HepG2 (cell line): ENCODE results near the gene TAPBP. TPM values are rescaled to one million over a fixed set of nuclear protein-coding genes. Genes with fewer than 3 reads are reported as not detected.

Experiments
- CREB1 ChIP-seq, 2 experiments: fragments of 450-650 bp in 1 of 2; IDR thresholded peaks; 2 replicates each; pipeline ENCODE4 v1.6.1; 2016 to 2017; ENCODE audit warnings: control low read depth in 1 of 2, mild to moderate bottlenecking in 1 of 2, missing compliant biosample characterization in 1 of 2, missing genetic modification characterization in 1 of 2
- FLYWCH1 ChIP-seq: sonication (generic); formaldehyde crosslinking; IDR thresholded peaks from 2 replicates; pipeline ENCODE4 v1.8.1; 2023; ENCODE audit warnings: mild to moderate bottlenecking, missing genetic modification reagents
- KDM1A ChIP-seq: IDR thresholded peaks from 2 replicates; pipeline ENCODE4 v1.6.1; 2016; ENCODE audit warnings: missing compliant biosample characterization
- MTA3 ChIP-seq: sonication (generic); formaldehyde crosslinking; IDR thresholded peaks from 2 replicates; pipeline ENCODE4 v1.4.0; 2020; ENCODE audit warnings: missing genetic modification reagents
- PTBP1 ChIP-seq: fragments of 200-400 bp; formaldehyde crosslinking; IDR thresholded peaks from 2 replicates; pipeline ENCODE4 v1.6.1; 2018; ENCODE audit warnings: low read length, low read depth; ENCODE audit not compliant: poor library complexity, severe bottlenecking
- RAD51 ChIP-seq: fragments of 450-650 bp; IDR thresholded peaks from 2 replicates; pipeline ENCODE4 v1.6.1; 2016; ENCODE audit warnings: borderline replicate concordance
- REL ChIP-seq: sonication (generic); formaldehyde crosslinking; conservative IDR thresholded peaks from 2 replicates; pipeline ENCODE4 v1.8.0; 2022; ENCODE audit warnings: mild to moderate bottlenecking, missing genetic modification reagents, moderate library complexity
- TOE1 ChIP-seq: sonication (generic); formaldehyde crosslinking; IDR thresholded peaks from 2 replicates; pipeline ENCODE4 v1.4.0; 2020; ENCODE audit warnings: mild to moderate bottlenecking, missing genetic modification reagents
- ZBTB14 ChIP-seq: sonication (generic); formaldehyde crosslinking; IDR thresholded peaks from 2 replicates; pipeline ENCODE4 v1.4.0; 2020; ENCODE audit warnings: missing genetic modification reagents
- ZBTB37 ChIP-seq: sonication (generic); formaldehyde crosslinking; IDR thresholded peaks from 2 replicates; pipeline ENCODE4 v1.4.0; 2020; ENCODE audit warnings: mild to moderate bottlenecking, missing genetic modification reagents
- ZMYM2 ChIP-seq: sonication (generic); formaldehyde crosslinking; IDR thresholded peaks from 2 replicates; pipeline ENCODE4 v1.8.0; 2022; ENCODE audit warnings: mild to moderate bottlenecking, missing genetic modification reagents
- ZNF235 ChIP-seq: sonication (generic); formaldehyde crosslinking; IDR thresholded peaks from 2 replicates; pipeline ENCODE4 v1.8.1; 2023; ENCODE audit warnings: mild to moderate bottlenecking, missing genetic modification reagents, borderline replicate concordance
- ZNF335 ChIP-seq: sonication (generic); formaldehyde crosslinking; IDR thresholded peaks from 2 replicates; pipeline ENCODE4 v1.4.0; 2020; ENCODE audit warnings: missing genetic modification reagents
- ZNF430 ChIP-seq: sonication (generic); formaldehyde crosslinking; IDR thresholded peaks from 2 replicates; pipeline ENCODE4 v1.9.0; 2021; ENCODE audit warnings: mild to moderate bottlenecking, missing genetic modification reagents
- ZNF451 ChIP-seq: sonication (generic); formaldehyde crosslinking; IDR thresholded peaks from 2 replicates; pipeline ENCODE4 v1.5.0; 2020; ENCODE audit warnings: mild to moderate bottlenecking, missing genetic modification reagents
- ZNF510 ChIP-seq: sonication (generic); formaldehyde crosslinking; IDR thresholded peaks from 2 replicates; pipeline ENCODE4 v1.4.0; 2020; ENCODE audit warnings: low read depth, mild to moderate bottlenecking, missing genetic modification reagents
- polyA plus RNA-seq, 8 experiments: library from polyadenylated mRNA; depleted of rRNA in 3 of 8; stranded (reverse) in 7 of 8; unstranded in 1 of 8; fragments of >200 nt; fragmentation: Illumina TruSeq in 4 of 8; extraction: Trizol in 4 of 8; gene quantifications; 2 replicates each; pipeline versions ENCODE4 v1.2.1 to v1.2.3, GENCODE V29; 2011 to 2016; ENCODE audit warnings: low read depth in 4 of 8, missing spikeins in 1 of 8, mixed read lengths in 1 of 8; ENCODE audit not compliant: insufficient read depth in 1 of 8
- total RNA-seq, 5 experiments: library from RNA; depleted of rRNA; stranded (reverse); fragments of >200 nt; fragmentation: Illumina TruSeq; extraction: Trizol; gene quantifications; 2 replicates each; pipeline ENCODE4 v1.2.3, GENCODE V29; 2016; ENCODE audit warnings: low read depth in 1 of 5
- TF ChIP-seq, protein P1 (sequence below): sonication (generic); formaldehyde crosslinking; IDR thresholded peaks from 2 replicates; pipeline ENCODE4 v1.4.0; 2020; ENCODE audit warnings: missing genetic modification reagents, borderline replicate concordance
- TF ChIP-seq, protein P2 (sequence below): sonication (generic); formaldehyde crosslinking; IDR thresholded peaks from 2 replicates; pipeline ENCODE4 v1.8.0; 2022; ENCODE audit warnings: mild to moderate bottlenecking, missing genetic modification reagents, moderate library complexity
- TF ChIP-seq, protein P3 (sequence below): sonication (generic); formaldehyde crosslinking; IDR thresholded peaks from 2 replicates; pipeline ENCODE4 v1.9.0; 2022; ENCODE audit warnings: missing genetic modification reagents, mild to moderate bottlenecking, borderline replicate concordance
- TF ChIP-seq, protein P4 (sequence below): sonication (generic); formaldehyde crosslinking; conservative IDR thresholded peaks from 2 replicates; pipeline ENCODE4 v1.8.0; 2022; ENCODE audit warnings: low read depth, missing genetic modification reagents

The TAPBP gene
- total and polyA plus RNA-seq, 2 of the 13 experiments (the other 11 are each of a cell fraction or from before 2014, with no cell fraction given) = 27.4 to 32.3 TPM

DNA sequence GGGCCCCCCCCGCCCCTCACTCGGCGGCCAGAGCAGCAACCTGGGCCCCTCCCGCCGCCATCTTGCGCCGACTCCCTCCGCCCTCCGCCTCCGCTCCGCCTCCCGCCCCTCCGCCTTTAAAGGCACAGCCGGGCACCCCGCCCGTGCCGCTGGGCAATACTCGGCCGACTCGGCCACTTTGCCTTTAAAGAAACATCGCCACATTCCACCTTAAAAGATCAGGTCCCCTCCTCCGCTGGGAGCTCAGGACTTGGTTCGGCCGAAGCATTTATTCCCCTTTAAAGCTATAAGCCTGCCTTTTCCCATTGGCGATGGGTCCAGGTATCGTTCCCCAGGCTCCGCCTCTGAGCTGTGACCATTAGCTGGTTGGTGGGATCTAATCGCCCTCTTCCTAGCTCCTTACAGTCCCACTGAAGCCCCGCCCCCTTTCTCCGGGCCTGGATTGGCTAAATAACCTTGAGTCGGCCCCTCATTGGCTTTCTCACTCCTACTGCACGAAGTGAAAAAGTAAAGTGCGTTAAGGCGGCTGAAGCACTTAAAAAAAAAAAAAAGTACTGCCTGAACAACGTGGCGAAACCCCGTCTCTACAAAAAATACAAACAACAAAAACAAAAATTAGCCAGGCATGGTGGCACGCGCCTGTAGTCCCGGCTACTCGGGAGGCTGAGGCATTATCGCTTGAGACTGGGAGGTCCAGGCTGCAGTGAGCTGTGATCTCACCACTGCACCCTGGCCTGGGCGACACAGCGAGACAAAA lies 4.0 kb upstream of the TAPBP start, which contains the start of gene ZBTB22 (continued):
- TF ChIP-seq ZBTB14 (CRISPR knock-in tag) = no peak
- TF ChIP-seq ZNF430 (CRISPR knock-in tag) = peak; percentile 89; the same call in 1 of the 2 replicates
- no peak for TF ChIP-seq CREB1 (IDR thresholded peaks at IDR 0.05)
- no peak for TF ChIP-seq CREB1 (CRISPR knock-in tag; IDR thresholded peaks at IDR 0.05)
- TF ChIP-seq KDM1A (CRISPR knock-in tag) = no peak
- TF ChIP-seq ZNF451 (CRISPR knock-in tag) = peak; percentile 67; the same call in 1 of the 2 replicates
- TF ChIP-seq, protein P1, sequence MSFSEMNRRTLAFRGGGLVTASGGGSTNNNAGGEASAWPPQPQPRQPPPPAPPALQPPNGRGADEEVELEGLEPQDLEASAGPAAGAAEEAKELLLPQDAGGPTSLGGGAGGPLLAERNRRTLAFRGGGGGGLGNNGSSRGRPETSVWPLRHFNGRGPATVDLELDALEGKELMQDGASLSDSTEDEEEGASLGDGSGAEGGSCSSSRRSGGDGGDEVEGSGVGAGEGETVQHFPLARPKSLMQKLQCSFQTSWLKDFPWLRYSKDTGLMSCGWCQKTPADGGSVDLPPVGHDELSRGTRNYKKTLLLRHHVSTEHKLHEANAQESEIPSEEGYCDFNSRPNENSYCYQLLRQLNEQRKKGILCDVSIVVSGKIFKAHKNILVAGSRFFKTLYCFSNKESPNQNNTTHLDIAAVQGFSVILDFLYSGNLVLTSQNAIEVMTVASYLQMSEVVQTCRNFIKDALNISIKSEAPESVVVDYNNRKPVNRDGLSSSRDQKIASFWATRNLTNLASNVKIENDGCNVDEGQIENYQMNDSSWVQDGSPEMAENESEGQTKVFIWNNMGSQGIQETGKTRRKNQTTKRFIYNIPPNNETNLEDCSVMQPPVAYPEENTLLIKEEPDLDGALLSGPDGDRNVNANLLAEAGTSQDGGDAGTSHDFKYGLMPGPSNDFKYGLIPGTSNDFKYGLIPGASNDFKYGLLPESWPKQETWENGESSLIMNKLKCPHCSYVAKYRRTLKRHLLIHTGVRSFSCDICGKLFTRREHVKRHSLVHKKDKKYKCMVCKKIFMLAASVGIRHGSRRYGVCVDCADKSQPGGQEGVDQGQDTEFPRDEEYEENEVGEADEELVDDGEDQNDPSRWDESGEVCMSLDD (CRISPR knock-in tag) = no peak
- no peak for TF ChIP-seq ZNF235 (CRISPR knock-in tag)
- TF ChIP-seq, protein P2, sequence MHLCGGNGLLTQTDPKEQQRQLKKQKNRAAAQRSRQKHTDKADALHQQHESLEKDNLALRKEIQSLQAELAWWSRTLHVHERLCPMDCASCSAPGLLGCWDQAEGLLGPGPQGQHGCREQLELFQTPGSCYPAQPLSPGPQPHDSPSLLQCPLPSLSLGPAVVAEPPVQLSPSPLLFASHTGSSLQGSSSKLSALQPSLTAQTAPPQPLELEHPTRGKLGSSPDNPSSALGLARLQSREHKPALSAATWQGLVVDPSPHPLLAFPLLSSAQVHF (CRISPR knock-in tag) = no peak
- no peak for TF ChIP-seq ZNF335 (CRISPR knock-in tag)
- TF ChIP-seq ZMYM2 (CRISPR knock-in tag) = no peak
- TF ChIP-seq RAD51 = no peak
- TF ChIP-seq, protein P3, sequence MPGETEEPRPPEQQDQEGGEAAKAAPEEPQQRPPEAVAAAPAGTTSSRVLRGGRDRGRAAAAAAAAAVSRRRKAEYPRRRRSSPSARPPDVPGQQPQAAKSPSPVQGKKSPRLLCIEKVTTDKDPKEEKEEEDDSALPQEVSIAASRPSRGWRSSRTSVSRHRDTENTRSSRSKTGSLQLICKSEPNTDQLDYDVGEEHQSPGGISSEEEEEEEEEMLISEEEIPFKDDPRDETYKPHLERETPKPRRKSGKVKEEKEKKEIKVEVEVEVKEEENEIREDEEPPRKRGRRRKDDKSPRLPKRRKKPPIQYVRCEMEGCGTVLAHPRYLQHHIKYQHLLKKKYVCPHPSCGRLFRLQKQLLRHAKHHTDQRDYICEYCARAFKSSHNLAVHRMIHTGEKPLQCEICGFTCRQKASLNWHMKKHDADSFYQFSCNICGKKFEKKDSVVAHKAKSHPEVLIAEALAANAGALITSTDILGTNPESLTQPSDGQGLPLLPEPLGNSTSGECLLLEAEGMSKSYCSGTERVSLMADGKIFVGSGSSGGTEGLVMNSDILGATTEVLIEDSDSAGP (CRISPR knock-in tag) = peak; percentile 99
- no peak for TF ChIP-seq ZBTB37
- TF ChIP-seq, protein P4, sequence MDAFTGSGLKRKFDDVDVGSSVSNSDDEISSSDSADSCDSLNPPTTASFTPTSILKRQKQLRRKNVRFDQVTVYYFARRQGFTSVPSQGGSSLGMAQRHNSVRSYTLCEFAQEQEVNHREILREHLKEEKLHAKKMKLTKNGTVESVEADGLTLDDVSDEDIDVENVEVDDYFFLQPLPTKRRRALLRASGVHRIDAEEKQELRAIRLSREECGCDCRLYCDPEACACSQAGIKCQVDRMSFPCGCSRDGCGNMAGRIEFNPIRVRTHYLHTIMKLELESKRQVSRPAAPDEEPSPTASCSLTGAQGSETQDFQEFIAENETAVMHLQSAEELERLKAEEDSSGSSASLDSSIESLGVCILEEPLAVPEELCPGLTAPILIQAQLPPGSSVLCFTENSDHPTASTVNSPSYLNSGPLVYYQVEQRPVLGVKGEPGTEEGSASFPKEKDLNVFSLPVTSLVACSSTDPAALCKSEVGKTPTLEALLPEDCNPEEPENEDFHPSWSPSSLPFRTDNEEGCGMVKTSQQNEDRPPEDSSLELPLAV (CRISPR knock-in tag) = no peak
- no peak for TF ChIP-seq ZNF510 (CRISPR knock-in tag)
- TF ChIP-seq PTBP1 = no peak
- TF ChIP-seq REL (CRISPR knock-in tag) = no peak
- no peak for TF ChIP-seq FLYWCH1
- TF ChIP-seq MTA3 (CRISPR knock-in tag) = no peak
- no peak for TF ChIP-seq TOE1 (CRISPR knock-in tag)
